GM19238 (cell line): Measurements from ENCODE around the gene PWWP2B.

Source experiments
- DNase-seq: peaks from one replicate; pipeline ENCODE4 v3.0.0; 2011; ENCODE audit warnings: low spot score; ENCODE audit not compliant: insufficient read length

The PWWP2B gene

GRCh38 chr10:132446195-132446581 is 49.2 kb downstream of the PWWP2B start:
- DNase-seq = no peak

GRCh38 chr10:132446661-132447445 is 49.9 kb downstream of the PWWP2B start:
- DNase-seq = peak; percentile 62

GRCh38 chr10:132447446-132448247 is 50.6 kb downstream of the PWWP2B start:
- DNase-seq = no peak

GRCh38 chr10:132448248-132448731 is 51.3 kb downstream of the PWWP2B start:
- no peak for DNase-seq

- DNase-seq = no peak
These were observed 52.2 kb downstream of the PWWP2B start for GRCh38 chr10:132449051-132449810.

- no peak for DNase-seq
These were observed 52.8 kb downstream of the PWWP2B start for GRCh38 chr10:132449811-132450181.

- no peak for DNase-seq
These were observed 53.4 kb downstream of the PWWP2B start for GRCh38 chr10:132450466-132450824.

- DNase-seq = no peak
These were observed 54.0 kb downstream of the PWWP2B start for GRCh38 chr10:132450825-132451505.

- no peak for DNase-seq
These were observed 54.7 kb downstream of the PWWP2B start for GRCh38 chr10:132451506-132452215.

GRCh38 chr10:132452216-132452650 is 55.2 kb downstream of the PWWP2B start:
- no peak for DNase-seq

- DNase-seq = peak; percentile 98
These were observed 55.9 kb downstream of the PWWP2B start for GRCh38 chr10:132452651-132453469.

- no peak for DNase-seq
These were observed 56.5 kb downstream of the PWWP2B start for GRCh38 chr10:132453470-132453861.

- no peak for DNase-seq
These were observed 57.5 kb downstream of the PWWP2B start for GRCh38 chr10:132454296-132455198.

GRCh38 chr10:132455441-132455971 is 58.5 kb downstream of the PWWP2B start:
- DNase-seq = no peak

- no peak for DNase-seq
These were observed 59.2 kb downstream of the PWWP2B start for GRCh38 chr10:132455986-132456847.

GRCh38 chr10:132456881-132457280 is 59.9 kb downstream of the PWWP2B start:
- no peak for DNase-seq

- no peak for DNase-seq
These were observed 60.5 kb downstream of the PWWP2B start for GRCh38 chr10:132457328-132458070.
